DOHH2 (cell line): ENCODE data around the gene JAML.

Source experiments
- CTCF ChIP-seq: fragments of 200-600 bp; sonication (generic); IDR thresholded peaks from one replicate; pipeline ENCODE4 v1.5.1; 2014; ENCODE audit warnings: antibody characterized with exemption, mild to moderate bottlenecking, low read depth, low read length; ENCODE audit not compliant: poor library complexity, severe bottlenecking
- EZH2phosphoT487 ChIP-seq: fragments of 200-600 bp; sonication (generic); IDR thresholded peaks from 2 replicates; pipeline ENCODE4 v1.6.1; 2017; ENCODE audit warnings: borderline replicate concordance, mild to moderate bottlenecking, antibody characterized with exemption, low read length, moderate library complexity, mixed read lengths

- no peak for TF ChIP-seq CTCF
- TF ChIP-seq EZH2phosphoT487: no peak
Measured at GRCh38 chr11:118146554-118146953, 78.3 kb downstream of the JAML start.
